Activated T-cell treated with anti-CD3 and anti-CD28 coated beads for 1 hour (primary cell): ENCODE results near the gene MRM2.
"Not testable (repeated sequence)": the region's sequence is repeated elsewhere in the genome, so short reads cannot be mapped to it uniquely, and the experiment has no call there.

ENCODE experiments used
- DNase-seq: peaks from one replicate; pipeline ENCODE4 v3.0.0-alpha.2; 2020; ENCODE audit warnings: low read depth

The MRM2 gene

GRCh38 chr7:2241580-2242540 is at the start of gene MRM2, which contains the start of gene NUDT1:
Gene MRM2 (minus strand): TSS chr7:2242205. CDS start chr7:2242169, 36 bp downstream.
Gene NUDT1 (plus strand): TSS chr7:2242226. CDS start chr7:2244575, 2,349 bp downstream.
- peak; percentile 57 for DNase-seq

GRCh38 chr7:2290877-2291276 is 48.9 kb upstream of the MRM2 start:
- no peak for DNase-seq

- DNase-seq: no peak
Observed at GRCh38 chr7:2289621-2290020, 47.6 kb upstream of the MRM2 start.

- DNase-seq: no peak
Observed at GRCh38 chr7:2289111-2289586, 47.1 kb upstream of the MRM2 start.

- no peak for DNase-seq
Observed at GRCh38 chr7:2288503-2288902, 46.5 kb upstream of the MRM2 start.

GRCh38 chr7:2287745-2288144 is 45.7 kb upstream of the MRM2 start:
- no peak for DNase-seq

GRCh38 chr7:2283074-2283473 is 41.1 kb upstream of the MRM2 start:
- DNase-seq: no peak

- DNase-seq: no peak
Observed at GRCh38 chr7:2282185-2282751, 40.3 kb upstream of the MRM2 start.

- no peak for DNase-seq
Observed at GRCh38 chr7:2281541-2281940, 39.5 kb upstream of the MRM2 start.

GRCh38 chr7:2280424-2280823 is 38.4 kb upstream of the MRM2 start:
- no peak for DNase-seq

- no peak for DNase-seq
Observed at GRCh38 chr7:2279896-2280295, 37.9 kb upstream of the MRM2 start.

- no peak for DNase-seq
Observed at GRCh38 chr7:2278026-2278425, 36.0 kb upstream of the MRM2 start.

- no peak for DNase-seq
Observed at GRCh38 chr7:2276107-2276506, 34.1 kb upstream of the MRM2 start.

- no peak for DNase-seq
Observed at GRCh38 chr7:2275101-2275500, 33.1 kb upstream of the MRM2 start.

GRCh38 chr7:2274666-2275065 is 32.7 kb upstream of the MRM2 start:
- DNase-seq: no peak

GRCh38 chr7:2273866-2274265 is 31.9 kb upstream of the MRM2 start:
- DNase-seq: no peak

- no peak for DNase-seq
Observed at GRCh38 chr7:2272031-2272430, 30.0 kb upstream of the MRM2 start.

- DNase-seq: no peak
Observed at GRCh38 chr7:2271273-2272026, 29.4 kb upstream of the MRM2 start.

- DNase-seq: no peak
Observed at GRCh38 chr7:2270495-2270894, 28.5 kb upstream of the MRM2 start.

GRCh38 chr7:2269991-2270460 is 28.0 kb upstream of the MRM2 start:
- DNase-seq: no peak

- not testable (repeated sequence) for DNase-seq
Observed at GRCh38 chr7:2269089-2269990, 27.3 kb upstream of the MRM2 start.
